Stimulated activated CD4-positive, alpha-beta T cell treated with anti-CD3 and anti-CD28 coated beads, Interleukin-2, amount 100 ng/mL, for 4 hours (primary cell): ENCODE data around the gene TSHZ1.
"Not testable (repeated sequence)": the region's sequence is repeated elsewhere in the genome, so short reads cannot be mapped to it uniquely, and the experiment has no call there.

ENCODE experiments used
- DNase-seq: peaks from one replicate; pipeline ENCODE4 v3.0.0-alpha.2; 2020; ENCODE audit warnings: low read depth

Gene TSHZ1

DNA sequence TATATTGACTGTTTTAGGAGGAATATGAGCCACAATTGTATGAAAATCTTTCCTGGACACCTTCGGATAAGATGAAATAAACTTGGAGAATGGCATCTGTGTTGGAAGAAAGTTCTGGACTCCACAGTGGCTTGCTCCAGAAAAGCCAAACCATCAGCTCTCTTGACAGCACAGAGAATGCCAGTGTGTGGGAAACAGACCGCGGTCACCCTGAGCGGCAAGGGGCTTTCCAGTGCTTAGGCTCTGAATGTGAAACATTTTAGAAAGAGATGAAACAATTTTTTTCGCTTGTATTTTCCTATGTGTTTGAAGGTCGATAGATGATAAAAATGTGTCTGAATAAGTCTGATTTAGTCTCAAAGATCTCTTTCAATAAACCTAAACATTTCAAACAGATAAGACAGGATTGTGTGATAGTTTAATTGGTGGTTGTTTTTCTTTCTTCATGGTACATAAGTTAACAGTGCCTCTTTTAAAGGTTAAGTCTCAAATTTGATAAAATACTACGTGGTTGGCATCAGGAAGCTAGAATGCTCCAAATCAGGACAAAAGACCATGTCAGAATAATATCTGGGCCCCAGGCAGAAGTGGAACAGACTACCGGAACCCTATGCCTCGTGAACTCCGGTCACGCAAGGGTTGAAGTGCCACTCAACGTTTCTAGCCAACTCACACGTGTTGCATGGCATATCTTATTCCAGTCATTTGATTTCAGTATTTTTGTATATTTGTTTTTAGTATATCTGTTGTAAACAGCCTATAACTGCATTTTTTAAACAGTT lies 30.6 kb upstream of the TSHZ1 start:
- DNase-seq = no peak

GRCh38 chr18:75183524-75183923 lies 27.1 kb upstream of the TSHZ1 start:
- no peak for DNase-seq

- no peak for DNase-seq
Measured at GRCh38 chr18:75183973-75184493, 26.6 kb upstream of the TSHZ1 start.

- no peak for DNase-seq
Measured at GRCh38 chr18:75185460-75185859, 25.1 kb upstream of the TSHZ1 start.

DNA sequence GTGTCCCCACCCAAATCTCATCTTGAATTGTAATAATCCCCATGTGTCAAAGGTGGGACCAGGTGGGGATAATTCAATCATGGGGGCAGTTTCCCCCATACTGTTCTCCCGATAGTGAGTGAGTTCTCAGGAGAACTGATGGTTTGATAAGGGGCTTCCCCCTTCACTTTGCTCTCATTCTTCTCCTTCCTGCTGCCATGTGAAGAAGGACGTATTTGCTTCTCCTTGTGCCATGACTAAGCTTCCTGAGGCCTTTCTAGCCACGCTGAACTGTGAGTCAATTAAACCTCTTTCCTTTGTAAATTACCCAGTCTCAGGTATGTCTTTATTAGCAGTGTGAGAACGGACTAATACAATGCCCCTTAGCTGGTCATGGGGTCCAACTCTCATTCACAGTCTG lies 22.9 kb upstream of the TSHZ1 start:
- DNase-seq = not testable (repeated sequence)

- DNase-seq = no peak
Measured at GRCh38 chr18:75189696-75190095, 20.9 kb upstream of the TSHZ1 start.

GRCh38 chr18:75192899-75193298 lies 17.7 kb upstream of the TSHZ1 start:
- no peak for DNase-seq

- DNase-seq = no peak
Measured at GRCh38 chr18:75198036-75198435, 12.6 kb upstream of the TSHZ1 start.

GRCh38 chr18:75199327-75199726 lies 11.3 kb upstream of the TSHZ1 start:
- no peak for DNase-seq

DNA sequence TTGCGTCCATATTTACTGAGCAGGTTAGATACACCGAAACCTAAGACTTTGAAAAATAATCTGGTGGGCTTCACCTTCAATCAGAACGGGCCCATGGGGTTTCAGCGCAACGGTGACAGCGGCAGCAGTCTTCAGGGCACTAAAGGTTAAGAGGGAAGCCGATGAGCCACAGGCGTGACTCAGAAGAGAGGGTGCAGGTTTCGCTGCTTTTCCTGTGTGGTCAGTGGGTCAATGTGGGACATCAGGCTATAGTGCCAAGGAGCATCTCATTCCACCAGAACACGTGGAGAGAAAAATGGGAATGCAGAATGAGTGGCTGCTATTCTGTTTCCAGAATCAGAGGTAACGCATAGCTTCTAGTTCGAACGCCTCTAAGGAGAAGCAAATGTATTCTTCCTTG lies 10.5 kb upstream of the TSHZ1 start:
- no peak for DNase-seq

DNA sequence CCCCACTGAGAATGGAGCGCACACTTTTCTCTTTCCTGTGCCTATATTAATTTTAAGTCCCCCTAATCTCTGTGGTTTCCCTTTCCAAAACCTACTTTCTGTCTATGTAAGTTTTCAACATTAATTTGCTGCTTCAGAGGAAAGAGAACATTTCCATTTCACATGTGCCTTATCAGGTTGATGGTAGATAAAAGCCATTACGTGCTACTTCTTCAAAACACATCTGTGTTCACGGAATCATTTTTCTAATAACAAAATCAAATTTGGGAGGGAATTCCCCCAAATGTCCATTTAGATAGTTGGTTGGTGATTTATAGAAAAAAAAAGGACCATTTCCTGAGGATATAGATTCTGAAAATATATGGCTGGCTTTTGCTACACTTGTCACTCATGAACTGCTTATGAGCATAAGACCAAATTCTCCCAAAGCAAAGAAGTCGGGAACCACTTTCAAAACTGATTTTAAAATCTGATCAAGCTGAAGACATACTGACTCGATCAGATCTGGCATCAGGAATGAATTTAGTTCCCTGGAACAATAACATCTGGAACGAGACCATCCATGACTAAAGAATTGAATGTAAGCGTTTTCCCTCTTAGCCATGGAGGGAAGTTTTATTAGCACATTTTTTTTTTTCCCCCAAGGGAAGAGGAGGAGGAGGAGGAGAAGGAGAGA lies 9.9 kb upstream of the TSHZ1 start:
- no peak for DNase-seq

GRCh38 chr18:75201282-75202270 lies 9.0 kb upstream of the TSHZ1 start:
- no peak for DNase-seq

DNA sequence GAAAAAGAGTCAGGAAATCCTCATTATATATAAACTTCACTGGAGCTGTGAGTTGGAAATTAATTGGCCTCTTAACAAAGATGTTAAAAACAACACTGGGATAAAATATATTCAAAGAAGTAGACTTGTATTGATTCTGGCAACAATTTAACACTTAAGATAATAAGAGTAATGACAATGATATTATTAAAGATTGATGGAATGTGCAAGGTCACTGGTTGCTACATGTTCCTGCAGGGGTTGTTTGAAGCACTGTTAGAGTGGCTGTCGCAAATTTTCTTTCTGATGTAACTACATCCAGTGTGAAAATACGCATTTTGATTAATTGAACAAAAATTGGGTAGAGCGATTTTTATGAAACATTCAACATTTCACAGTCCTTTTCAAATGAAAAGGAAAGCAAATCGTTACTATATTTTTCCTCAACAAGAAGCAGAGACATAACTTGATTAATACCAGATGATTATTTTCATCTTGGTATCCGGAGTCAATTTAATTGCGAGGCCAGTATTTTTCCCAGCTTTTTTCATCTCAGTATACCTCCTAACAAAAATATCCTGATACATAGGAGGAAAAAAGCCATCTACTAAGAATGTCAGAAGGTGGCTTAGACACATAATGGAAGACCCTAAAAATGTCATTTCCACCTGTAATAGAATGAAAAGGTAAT lies 7.8 kb upstream of the TSHZ1 start:
- no peak for DNase-seq

DNA sequence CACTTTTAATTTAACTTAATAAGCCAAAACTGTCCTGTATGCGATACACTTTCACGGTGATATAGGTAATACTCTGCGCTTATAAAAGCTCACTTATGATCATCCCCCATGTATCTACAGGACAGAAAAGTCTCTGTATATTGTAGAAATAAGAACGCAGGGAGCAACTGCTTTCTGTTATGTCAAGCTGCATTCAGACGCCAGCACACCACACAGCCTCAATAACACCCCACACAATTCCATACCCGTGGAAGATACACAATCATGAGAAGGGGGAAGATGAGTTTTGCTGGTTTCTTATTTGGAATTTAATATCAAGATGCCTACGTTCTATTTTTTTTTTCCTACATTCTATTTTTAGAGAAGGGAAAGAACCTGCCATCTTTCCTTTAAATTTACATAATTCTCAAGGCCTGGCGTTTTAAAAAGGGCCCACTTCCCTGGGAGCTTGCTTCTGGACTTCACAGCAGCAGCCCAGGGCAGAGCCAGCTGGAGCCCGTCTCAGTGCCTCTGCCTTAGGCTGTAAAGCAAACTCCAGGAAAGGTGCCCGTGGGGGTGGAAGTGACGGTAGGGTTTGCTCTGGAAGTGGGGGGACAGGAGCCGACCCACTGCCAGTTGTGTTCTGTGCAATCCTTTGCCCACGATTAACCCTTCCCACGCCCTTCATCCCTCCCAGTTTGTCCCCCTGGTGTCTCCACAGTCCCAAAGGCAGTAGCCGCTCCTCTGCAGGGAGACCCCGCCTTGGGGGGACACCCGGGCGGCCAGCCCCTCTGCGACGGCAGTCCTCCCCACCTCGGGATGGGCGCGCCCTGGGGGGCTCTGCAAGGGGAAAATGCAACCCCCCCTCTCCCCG lies 7.0 kb upstream of the TSHZ1 start:
- no peak for DNase-seq

- no peak for DNase-seq
Measured at GRCh38 chr18:75204269-75204731, 6.3 kb upstream of the TSHZ1 start.

GRCh38 chr18:75204732-75205513 lies 5.7 kb upstream of the TSHZ1 start:
- DNase-seq = no peak

DNA sequence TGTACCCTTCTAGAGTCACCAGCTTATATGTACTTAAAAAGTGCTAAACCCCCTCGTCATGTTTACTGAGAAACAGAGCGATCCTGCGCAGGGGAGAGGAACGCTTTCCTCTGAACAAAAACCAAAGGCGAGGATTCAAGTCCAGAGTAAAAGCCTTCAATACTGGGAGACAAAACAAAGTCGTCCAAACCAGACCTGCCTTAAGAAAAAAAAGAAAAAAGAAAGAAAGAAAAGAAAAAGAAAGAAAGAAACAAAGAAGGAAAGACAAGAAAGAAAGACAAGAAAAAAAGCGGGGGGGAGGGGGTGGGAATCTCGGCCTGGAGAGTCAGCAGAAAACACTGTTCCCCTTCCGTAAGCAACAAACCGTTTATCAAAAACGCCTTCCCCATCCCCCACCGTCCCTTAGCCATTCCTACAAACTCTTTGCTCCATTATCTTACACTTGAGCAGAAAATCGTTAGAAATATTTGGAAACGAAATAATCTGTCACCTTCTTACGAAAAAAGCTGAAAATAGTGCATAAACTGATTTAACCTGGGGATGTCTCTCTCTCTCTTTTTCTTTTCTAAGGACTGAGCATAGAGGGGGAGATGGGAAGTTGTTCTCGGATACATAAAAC lies 5.0 kb upstream of the TSHZ1 start:
- no peak for DNase-seq

DNA sequence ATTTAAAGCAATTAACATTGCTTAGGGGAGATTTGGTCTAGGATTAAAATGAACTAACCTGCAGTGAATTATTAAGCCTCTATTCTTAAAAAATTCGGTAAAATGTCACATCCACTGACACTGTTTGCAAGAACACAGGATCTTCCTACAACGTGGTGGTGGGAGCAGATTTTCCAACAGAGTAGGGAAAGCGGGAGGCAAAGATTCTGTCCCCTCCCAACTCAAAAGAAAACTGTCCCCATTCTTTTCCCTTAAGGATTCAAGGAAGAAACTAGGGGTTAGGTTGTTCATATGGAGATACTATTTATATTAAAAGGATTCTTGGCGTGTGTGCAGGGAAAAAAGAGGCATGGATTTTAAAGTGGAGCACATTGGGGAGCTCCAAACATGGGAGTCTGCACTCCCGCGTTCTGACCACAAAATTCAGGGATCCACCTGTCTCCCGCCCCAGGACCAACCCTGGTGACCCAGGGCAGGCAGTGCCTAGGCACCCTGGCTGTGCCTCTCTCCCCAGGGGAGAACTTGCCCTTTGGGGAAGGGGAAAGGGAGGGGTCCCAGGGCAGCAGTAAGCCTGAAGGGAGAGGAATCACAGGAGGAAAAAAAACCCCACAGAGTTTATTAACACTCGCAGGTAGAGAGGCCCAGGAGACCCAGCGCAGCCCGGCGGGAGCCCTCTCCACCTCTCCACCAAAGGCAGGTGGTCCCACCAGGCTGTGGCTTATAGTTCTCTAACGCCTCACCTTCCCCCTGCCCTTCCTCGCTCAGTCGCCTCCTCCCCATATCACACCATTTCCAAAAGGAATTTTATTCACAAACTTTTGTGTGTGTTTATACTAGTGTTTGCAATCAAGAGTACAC lies 3.9 kb upstream of the TSHZ1 start:
- no peak for DNase-seq
